Right atrium auricular region (tissue), 2 donors: ENCODE data around the gene PRDM11. TPM values are rescaled to one million over a fixed set of nuclear protein-coding genes. Genes with fewer than 3 reads are reported as not detected.

Source experiments
- DNase-seq: peaks from one replicate; pipeline ENCODE4 v3.0.0-alpha.2; 2019; ENCODE audit warnings: low spot score
- H3K27ac ChIP-seq, 2 donors: fragments of 200-600 bp; sonication (generic); 1 replicate in 1 of 2; 2 replicates in 1 of 2; pipeline ENCODE4 v1.5.1; 2016 to 2019
- H3K27me3 ChIP-seq, 2 donors: fragments of 200-600 bp; sonication (generic); one replicate each; pipeline versions ENCODE4 v1.5.1 to v1.6.0; 2017 to 2019
- H3K36me3 ChIP-seq: fragments of 200-600 bp; sonication (generic); one replicate; pipeline ENCODE4 v1.5.1; 2016
- H3K4me1 ChIP-seq, 2 donors: fragments of 200-600 bp; sonication (generic); one replicate each; pipeline versions ENCODE4 v1.5.1 to v1.6.0; 2017 to 2019
- H3K4me3 ChIP-seq, 2 donors: fragments of 200-600 bp; sonication (generic); 1 replicate in 1 of 2; 2 replicates in 1 of 2; pipeline ENCODE4 v1.5.1; 2017 to 2019; ENCODE audit warnings: mild to moderate bottlenecking in 1 of 2, moderate library complexity in 1 of 2
- H3K9me3 ChIP-seq, 2 donors: fragments of 200-600 bp; sonication (generic); one replicate each; pipeline ENCODE4 v1.5.1; 2019
- total RNA-seq, 2 donors: library from RNA; depleted of rRNA; stranded (reverse); fragments of >200 nt; gene quantifications; one replicate each; pipeline ENCODE4 v1.1.0, GENCODE V29; 2016
- TF ChIP-seq, protein P1 (sequence below), 2 donors: fragments of 200-600 bp; sonication (generic); IDR thresholded peaks; one replicate each; pipeline ENCODE4 v1.5.1; 2019; ENCODE audit warnings: antibody characterized with exemption in 2 of 2

The PRDM11 gene
- total RNA-seq, 2 donors from 2014 or later, result 13.5 to 27.6 TPM

DNA sequence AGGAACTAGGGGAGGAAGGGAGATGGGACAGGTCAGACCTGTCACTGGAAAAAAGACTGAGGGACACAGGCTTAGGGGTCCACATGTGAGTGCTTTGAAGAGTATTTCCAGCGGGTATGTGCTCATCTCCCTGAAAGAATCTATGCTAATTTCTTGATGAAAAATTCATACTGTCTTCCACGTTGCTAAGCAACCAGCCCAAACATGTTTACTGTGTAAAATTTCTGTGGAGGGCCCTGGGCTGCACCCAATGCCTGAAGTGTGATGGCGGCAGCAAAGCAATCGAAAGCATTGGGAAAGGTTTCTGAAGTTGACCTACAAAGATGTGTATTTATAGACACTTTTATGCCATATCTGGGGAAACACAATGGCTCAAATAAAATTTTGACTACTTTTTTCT, 132.3 kb downstream of the PRDM11 start:
- H3K9me3 ChIP-seq, result no peaks in the 10 kb centered on the region
- H3K4me3 ChIP-seq, result no peak overlapping the region
- no peak overlapping the region for H3K27ac ChIP-seq
- TF ChIP-seq, protein P1, sequence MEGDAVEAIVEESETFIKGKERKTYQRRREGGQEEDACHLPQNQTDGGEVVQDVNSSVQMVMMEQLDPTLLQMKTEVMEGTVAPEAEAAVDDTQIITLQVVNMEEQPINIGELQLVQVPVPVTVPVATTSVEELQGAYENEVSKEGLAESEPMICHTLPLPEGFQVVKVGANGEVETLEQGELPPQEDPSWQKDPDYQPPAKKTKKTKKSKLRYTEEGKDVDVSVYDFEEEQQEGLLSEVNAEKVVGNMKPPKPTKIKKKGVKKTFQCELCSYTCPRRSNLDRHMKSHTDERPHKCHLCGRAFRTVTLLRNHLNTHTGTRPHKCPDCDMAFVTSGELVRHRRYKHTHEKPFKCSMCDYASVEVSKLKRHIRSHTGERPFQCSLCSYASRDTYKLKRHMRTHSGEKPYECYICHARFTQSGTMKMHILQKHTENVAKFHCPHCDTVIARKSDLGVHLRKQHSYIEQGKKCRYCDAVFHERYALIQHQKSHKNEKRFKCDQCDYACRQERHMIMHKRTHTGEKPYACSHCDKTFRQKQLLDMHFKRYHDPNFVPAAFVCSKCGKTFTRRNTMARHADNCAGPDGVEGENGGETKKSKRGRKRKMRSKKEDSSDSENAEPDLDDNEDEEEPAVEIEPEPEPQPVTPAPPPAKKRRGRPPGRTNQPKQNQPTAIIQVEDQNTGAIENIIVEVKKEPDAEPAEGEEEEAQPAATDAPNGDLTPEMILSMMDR (IDR thresholded peaks at IDR 0.05), result no peak
- no peaks in the 10 kb centered on the region for H3K36me3 ChIP-seq
- no peak for DNase-seq
- no peaks in the 10 kb centered on the region for H3K27me3 ChIP-seq
- no peaks in the 10 kb centered on the region for H3K4me1 ChIP-seq

DNA sequence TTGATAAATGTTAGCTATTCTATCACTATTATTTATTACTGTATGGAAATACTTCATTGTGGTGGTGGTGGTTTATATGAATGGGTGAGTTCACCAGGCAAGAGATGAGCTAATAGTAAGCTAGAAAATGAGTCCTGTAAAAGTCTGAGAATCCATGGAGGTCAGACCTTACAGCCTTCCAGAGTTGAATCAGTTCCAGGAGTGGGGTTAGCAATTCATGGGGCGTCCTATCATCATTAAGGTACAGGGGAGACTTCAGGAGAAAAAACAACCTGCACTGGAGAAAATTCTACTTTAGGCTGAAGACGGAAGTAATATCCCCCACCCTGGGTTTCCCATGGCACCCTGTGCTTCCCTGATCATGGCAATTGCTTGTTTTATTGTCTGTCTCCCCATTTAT, 133.2 kb downstream of the PRDM11 start:
- Histone ChIP-seq H3K36me3 (no peaks in the 10 kb centered on the region), H3K27me3 (no peaks in the 10 kb centered on the region), H3K9me3 (no peaks in the 10 kb centered on the region), H3K4me3 (no peak overlapping the region), H3K27ac (no peak overlapping the region), H3K4me1 (no peaks in the 10 kb centered on the region)
- DNase-seq, result no peak
- TF ChIP-seq, protein P1 (IDR thresholded peaks at IDR 0.05), result no peak

DNA sequence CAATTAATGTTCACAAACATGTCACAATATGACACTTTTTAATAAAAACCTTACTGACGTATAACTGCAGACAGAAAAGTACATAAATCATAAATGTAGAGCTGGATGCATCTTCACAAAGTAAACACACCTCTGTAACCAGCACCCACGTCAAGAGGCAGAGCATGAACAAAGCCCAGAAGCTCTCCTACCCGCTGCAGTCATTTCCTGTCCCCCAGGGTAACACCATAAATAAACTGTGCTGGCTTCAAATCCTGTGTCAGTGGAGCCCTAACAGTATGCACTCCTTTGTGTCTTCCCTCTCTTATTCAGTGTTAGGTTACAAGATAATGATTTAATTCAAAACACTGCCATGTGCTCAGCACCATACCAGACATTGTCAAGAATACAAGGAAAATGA, 134.0 kb downstream of the PRDM11 start:
- Histone ChIP-seq H3K4me1 (no peaks in the 10 kb centered on the region), H3K4me3 (no peak overlapping the region), H3K27ac (no peak overlapping the region), H3K36me3 (no peaks in the 10 kb centered on the region), H3K27me3 (no peaks in the 10 kb centered on the region), H3K9me3 (no peaks in the 10 kb centered on the region)
- DNase-seq, result no peak
- TF ChIP-seq, protein P1 (IDR thresholded peaks at IDR 0.05), result no peak

DNA sequence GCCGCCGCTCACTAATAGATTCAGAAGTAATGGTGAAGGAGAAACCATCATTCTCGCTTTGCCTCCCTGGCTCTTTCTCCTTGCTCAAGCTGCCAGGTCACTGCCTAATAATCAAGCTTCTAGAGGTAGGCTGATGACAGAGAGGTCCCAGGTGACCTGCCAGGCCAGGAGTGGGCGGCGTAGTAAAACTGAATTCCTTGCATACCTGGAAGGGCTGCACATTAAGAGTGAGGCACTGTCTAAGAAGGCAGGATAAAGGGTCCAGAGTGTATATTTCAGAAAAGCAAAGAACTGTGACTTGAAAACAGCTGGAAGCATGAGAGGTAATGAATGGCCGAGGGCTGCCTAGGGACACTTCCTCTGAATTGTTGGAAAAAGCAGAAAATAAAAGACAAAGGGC, 135.6 kb downstream of the PRDM11 start:
- H3K27ac ChIP-seq, result no peak overlapping the region
- H3K4me3 ChIP-seq, result no peak overlapping the region
- TF ChIP-seq, protein P1 (IDR thresholded peaks at IDR 0.05), result no peak
- no peak for DNase-seq
- H3K9me3 ChIP-seq, result no peaks in the 10 kb centered on the region
- no peaks in the 10 kb centered on the region for H3K36me3 ChIP-seq
- peaks cover 0 to 13% of the 10 kb centered on the region in 2 donors for H3K27me3 ChIP-seq
- peaks cover 0 to 7% of the 10 kb centered on the region in 2 donors for H3K4me1 ChIP-seq

Other genes with a start within 250 kb of the PRDM11 start
- 10 to 100 TPM; 46.7 to 89.0 TPM for gene TP53I11, start 195.8 kb upstream of the PRDM11 start, total RNA-seq
- gene SYT13, start 139.7 kb downstream of the PRDM11 start, total RNA-seq, result 10 to 100 TPM in 1 of 2 donors, 1 to 10 TPM in 1; 9.9 to 11.4 TPM